ENCODE measurements around the gene PRR35.

Gene PRR35

DNA sequence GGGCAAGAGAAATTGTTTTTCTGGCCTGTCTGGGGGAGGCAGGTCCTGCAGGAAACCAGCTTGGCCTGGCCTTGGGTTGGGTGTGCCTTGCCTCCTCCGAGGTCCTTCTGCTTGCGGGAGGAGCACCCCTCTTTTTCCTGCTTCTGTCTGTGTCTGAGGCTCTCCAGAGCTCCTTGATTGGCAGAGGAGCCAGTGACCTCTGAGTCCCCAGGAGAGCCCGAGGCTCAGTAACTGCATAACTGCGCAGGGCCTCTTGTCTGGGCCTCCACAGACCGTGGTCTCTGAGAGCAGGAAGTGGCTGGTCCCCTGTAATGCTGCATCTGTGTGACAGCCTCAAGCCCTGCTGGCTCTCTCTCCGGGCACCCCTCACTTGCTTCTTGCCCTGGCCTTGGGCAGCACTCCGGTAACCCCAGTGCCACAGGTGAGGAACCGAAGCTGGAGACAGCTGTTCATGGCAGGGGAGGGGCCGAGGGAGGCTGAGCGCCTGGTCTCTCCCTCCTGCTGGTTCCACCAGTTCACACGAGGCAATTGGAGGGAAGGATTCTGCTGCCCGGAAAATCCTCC lies 31.1 kb upstream of the PRR35 start:
- H3K27me3 ChIP-seq: no peaks in the 10 kb centered on the region
- H3K27ac ChIP-seq: no peak overlapping the region
- TF ChIP-seq CTCF (IDR thresholded peaks at IDR 0.05): no peak
- peaks cover 0 to 12% (median 0%) of the 10 kb centered on the region in 3 donors for H3K36me3 ChIP-seq
- DNase-seq: no peak
- no peaks in the 10 kb centered on the region for H3K9me3 ChIP-seq
- intact Hi-C loops (cut with DNase I; ENCODE audit: low total_unique reads): no loop called here
- H3K4me3 ChIP-seq: peak overlapping the region; percentile 69 to 79
- peaks cover 0 to 56% (median 38%) of the 10 kb centered on the region in 4 donors for H3K4me1 ChIP-seq

- Histone ChIP-seq H3K4me3 (no peak overlapping the region), H3K36me3 (peaks cover 0 to 19% (median 0%) of the 10 kb centered on the region in 3 donors), H3K9me3 (no peaks in the 10 kb centered on the region), H3K4me1 (peaks cover 0 to 46% (median 34%) of the 10 kb centered on the region in 4 donors), H3K27me3 (no peaks in the 10 kb centered on the region), H3K27ac (no peak overlapping the region)
- no peak for TF ChIP-seq CTCF (IDR thresholded peaks at IDR 0.05)
- no peak for DNase-seq
- intact Hi-C loops (cut with DNase I; ENCODE audit: low total_unique reads): no loop called here
Measured at GRCh38 chr16:530111-530817, 29.9 kb upstream of the PRR35 start.

DNA sequence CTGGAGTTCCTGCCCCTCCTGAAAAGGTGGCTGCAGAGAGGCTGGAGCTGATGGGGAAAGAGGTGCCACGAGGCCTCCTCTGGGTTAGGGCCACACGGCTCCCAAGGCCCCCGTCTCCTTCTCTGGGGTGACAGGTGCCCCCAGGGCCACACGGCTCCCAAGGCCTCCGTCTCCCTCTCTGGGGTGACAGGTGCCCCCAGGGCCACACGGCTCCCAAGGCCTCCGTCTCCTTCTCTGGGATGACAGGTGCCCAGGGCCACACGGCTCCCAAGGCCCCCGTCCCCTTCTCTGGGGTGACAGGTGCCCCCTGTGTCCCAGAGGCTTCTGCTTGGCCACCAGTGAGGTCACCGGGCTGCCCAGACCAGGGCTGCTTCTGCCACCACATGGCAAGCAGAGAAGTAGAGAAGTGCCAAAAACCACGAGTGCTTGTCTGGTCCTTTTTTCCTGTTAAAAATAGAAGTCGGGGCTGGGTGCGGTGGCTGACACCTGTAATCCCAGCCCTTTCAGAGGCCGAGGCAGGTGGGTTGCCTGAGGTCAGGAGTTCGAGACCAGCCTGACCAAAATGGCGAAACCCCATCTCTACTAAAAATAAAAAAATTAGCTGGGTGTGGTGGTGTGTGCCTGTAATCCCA lies 28.6 kb upstream of the PRR35 start:
- no peak for DNase-seq
- Histone ChIP-seq H3K27me3 (no peaks in the 10 kb centered on the region), H3K36me3 (peaks cover 0 to 32% (median 0%) of the 10 kb centered on the region in 3 donors), H3K4me1 (peaks cover 0 to 36% (median 20%) of the 10 kb centered on the region in 4 donors), H3K9me3 (no peaks in the 10 kb centered on the region), H3K4me3 (no peak overlapping the region), H3K27ac (no peak overlapping the region)
- intact Hi-C loops (cut with DNase I; ENCODE audit: low total_unique reads): no loop called here
- TF ChIP-seq CTCF (IDR thresholded peaks at IDR 0.05): no peak

DNA sequence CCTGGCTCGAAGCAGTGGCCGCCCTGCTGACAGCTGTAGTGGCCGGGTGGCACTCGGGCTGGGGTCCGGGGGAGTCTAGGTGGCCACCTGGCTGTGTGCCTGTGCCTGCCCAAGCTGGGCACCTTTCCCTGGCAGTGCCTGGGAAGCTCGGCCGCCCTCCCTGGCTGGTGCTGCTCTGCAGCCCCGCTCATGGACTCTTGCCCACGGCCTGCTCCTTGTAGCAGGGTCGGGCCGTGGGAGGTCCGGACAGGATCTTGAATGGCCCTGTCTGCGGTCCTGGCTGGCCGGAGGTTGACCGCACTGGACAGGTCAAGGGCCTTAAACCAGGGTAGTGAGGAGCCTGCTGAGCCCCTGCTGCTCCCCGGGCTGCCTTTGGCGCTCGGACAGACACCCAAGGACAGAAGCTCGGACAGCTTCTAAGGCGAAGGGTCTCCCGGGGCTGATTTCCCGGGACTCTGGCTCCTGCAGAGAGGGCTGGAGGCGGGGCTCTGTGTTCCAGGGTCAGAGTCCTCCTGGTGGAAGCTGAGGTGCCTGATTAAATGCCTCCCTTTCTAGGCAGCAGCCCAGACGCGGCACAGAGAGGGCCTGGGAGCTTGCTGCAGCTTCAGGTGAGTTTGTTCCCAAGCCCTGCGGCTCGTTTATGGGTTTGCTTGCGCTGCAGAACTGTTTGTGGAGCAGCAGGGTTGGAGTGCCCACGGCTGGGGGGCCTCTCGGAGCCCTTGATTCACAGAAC lies 26.6 kb upstream of the PRR35 start:
- TF ChIP-seq CTCF (IDR thresholded peaks at IDR 0.05): no peak
- Histone ChIP-seq H3K4me1 (peaks cover 0 to 28% (median 14%) of the 10 kb centered on the region in 4 donors), H3K27me3 (no peaks in the 10 kb centered on the region), H3K36me3 (peaks cover 0 to 51% (median 5%) of the 10 kb centered on the region in 3 donors), H3K4me3 (no peak overlapping the region), H3K27ac (no peak overlapping the region), H3K9me3 (no peaks in the 10 kb centered on the region)
- DNase-seq: no peak
- intact Hi-C loops (cut with DNase I; ENCODE audit: low total_unique reads): no loop called here

GRCh38 chr16:534135-534534 lies 26.1 kb upstream of the PRR35 start:
- no peak for DNase-seq
- TF ChIP-seq CTCF (IDR thresholded peaks at IDR 0.05): no peak
- H3K9me3 ChIP-seq: no peaks in the 10 kb centered on the region
- H3K36me3 ChIP-seq: peaks cover 0 to 53% (median 5%) of the 10 kb centered on the region in 3 donors
- H3K27ac ChIP-seq: no peak overlapping the region
- intact Hi-C loops (cut with DNase I; ENCODE audit: low total_unique reads): no loop called here
- peaks cover 0 to 22% (median 8%) of the 10 kb centered on the region in 4 donors for H3K4me1 ChIP-seq
- no peaks in the 10 kb centered on the region for H3K27me3 ChIP-seq
- no peak overlapping the region for H3K4me3 ChIP-seq
